Peyer's patch (tissue), 4 donors: ENCODE data around the gene OOEP.

Source experiments
- POLR2A ChIP-seq, 2 donors: fragments of 450-650 bp; IDR thresholded peaks; one replicate each; pipeline ENCODE4 v1.5.1; 2017; ENCODE audit warnings: antibody characterized with exemption in 2 of 2, mild to moderate bottlenecking in 2 of 2, moderate library complexity in 2 of 2
- TF ChIP-seq, protein P1 (sequence below), 6 experiments: fragments of 450-650 bp in 4 of 6; fragments of 200-600 bp in 2 of 6; sonication (generic) in 1 of 6; IDR thresholded peaks; one replicate each; pipeline ENCODE4 v1.5.1; 2017 to 2019; ENCODE audit warnings: antibody characterized with exemption in 6 of 6, mild to moderate bottlenecking in 3 of 6, moderate library complexity in 1 of 6

DNA sequence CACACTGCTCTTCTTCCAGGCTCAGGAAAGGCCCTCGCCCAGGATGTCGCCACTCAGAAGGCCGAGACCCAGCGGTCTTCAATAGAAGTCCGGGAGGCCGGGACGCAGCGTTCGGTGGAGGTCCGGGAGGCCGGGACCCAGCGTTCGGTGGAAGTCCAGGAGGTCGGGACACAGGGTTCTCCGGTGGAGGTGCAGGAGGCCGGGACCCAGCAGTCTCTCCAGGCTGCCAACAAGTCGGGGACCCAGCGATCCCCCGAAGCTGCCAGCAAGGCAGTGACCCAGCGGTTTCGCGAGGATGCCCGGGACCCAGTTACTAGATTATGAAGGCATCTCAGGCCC, 6.2 kb downstream of the OOEP start:
- no peak for TF ChIP-seq POLR2A (IDR thresholded peaks at IDR 0.05)
- TF ChIP-seq, protein P1, sequence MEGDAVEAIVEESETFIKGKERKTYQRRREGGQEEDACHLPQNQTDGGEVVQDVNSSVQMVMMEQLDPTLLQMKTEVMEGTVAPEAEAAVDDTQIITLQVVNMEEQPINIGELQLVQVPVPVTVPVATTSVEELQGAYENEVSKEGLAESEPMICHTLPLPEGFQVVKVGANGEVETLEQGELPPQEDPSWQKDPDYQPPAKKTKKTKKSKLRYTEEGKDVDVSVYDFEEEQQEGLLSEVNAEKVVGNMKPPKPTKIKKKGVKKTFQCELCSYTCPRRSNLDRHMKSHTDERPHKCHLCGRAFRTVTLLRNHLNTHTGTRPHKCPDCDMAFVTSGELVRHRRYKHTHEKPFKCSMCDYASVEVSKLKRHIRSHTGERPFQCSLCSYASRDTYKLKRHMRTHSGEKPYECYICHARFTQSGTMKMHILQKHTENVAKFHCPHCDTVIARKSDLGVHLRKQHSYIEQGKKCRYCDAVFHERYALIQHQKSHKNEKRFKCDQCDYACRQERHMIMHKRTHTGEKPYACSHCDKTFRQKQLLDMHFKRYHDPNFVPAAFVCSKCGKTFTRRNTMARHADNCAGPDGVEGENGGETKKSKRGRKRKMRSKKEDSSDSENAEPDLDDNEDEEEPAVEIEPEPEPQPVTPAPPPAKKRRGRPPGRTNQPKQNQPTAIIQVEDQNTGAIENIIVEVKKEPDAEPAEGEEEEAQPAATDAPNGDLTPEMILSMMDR (IDR thresholded peaks at IDR 0.05), result no peak
